ENCODE data around the gene RASL10A. TPM values are rescaled to one million over a fixed set of nuclear protein-coding genes. Genes with fewer than 3 reads are reported as not detected.

The RASL10A gene
- total RNA-seq, 1 experiment from 2014 or later: 4.3 TPM

DNA sequence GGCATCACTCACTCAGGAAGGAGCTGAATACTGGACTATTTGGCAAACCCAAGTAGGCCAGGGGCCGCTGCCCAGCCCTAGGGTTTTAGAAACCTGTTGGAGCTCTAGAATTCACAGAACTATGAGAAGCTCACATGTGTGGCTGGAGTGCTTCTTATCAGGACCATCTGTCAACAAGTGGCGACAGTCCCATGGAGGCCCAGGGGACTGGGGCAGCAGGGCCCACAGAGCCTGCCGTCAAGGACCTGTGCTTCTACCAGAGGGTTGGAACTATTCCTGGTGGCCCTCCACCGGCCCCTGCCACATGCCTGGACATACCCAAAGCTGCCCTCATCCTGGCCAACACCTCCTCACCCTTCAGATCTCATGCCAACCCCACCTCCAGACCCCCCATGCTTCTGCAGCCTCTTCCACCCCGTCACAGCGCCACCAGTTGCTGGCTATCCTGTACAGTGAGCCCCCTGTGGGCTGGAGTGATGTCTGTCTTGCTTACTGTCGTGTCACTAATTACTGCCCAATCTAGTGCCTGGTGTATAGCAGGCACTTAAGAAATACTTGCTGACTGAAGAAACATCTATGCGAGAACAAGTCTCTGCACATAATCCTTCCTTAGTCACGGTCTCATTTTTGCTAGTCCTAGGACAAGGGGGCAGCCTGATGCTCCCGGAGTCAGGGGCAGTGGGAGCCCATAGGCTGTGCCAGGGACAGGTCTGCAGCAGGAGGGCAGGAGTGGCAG is 27.2 kb upstream of the RASL10A start:
- Histone ChIP-seq H3K27me3 (no peaks in the 10 kb centered on the region), H3K4me1 (peaks cover 34% of the 10 kb centered on the region), H3K36me3 (peaks cover 13% of the 10 kb centered on the region; the same call in 1 of the 2 replicates), H3K4me3 (no peak overlapping the region), H3K27ac (peak overlapping the region; percentile 56; the same call in 1 of the 2 replicates), H3K9me3 (replicated peaks) (no peaks in the 10 kb centered on the region)
- DNase-seq: peak in 1 of 2 experiments; percentile 17

- DNase-seq: no peak
- no peak overlapping the region for H3K27ac ChIP-seq
- H3K9me3 ChIP-seq (replicated peaks): no peaks in the 10 kb centered on the region
- H3K36me3 ChIP-seq: peaks cover 9% of the 10 kb centered on the region; the same call in 1 of the 2 replicates
- H3K4me1 ChIP-seq: peaks cover 33% of the 10 kb centered on the region
- no peak overlapping the region for H3K4me3 ChIP-seq
- no peaks in the 10 kb centered on the region for H3K27me3 ChIP-seq
Observed at GRCh38 chr22:29342177-29342576, 26.7 kb upstream of the RASL10A start.

DNA sequence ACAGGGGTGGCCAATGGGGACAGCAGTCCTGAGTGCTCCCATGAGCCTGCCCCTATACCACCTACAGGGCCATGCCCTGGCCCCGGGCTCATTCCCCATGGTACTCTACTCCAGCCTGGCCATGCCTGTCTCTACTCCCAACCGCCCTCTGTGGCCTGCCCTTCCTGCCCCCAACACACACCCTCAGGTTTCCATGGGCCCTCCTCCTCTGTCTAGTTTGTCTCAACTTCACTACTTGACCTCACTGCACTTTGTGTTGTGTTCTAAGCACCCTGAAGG is 26.3 kb upstream of the RASL10A start:
- Histone ChIP-seq H3K27ac (no peak overlapping the region), H3K9me3 (replicated peaks) (no peaks in the 10 kb centered on the region), H3K4me3 (no peak overlapping the region), H3K4me1 (peaks cover 29% of the 10 kb centered on the region), H3K27me3 (no peaks in the 10 kb centered on the region), H3K36me3 (peaks cover 9% of the 10 kb centered on the region; the same call in 1 of the 2 replicates)
- DNase-seq: no peak

DNA sequence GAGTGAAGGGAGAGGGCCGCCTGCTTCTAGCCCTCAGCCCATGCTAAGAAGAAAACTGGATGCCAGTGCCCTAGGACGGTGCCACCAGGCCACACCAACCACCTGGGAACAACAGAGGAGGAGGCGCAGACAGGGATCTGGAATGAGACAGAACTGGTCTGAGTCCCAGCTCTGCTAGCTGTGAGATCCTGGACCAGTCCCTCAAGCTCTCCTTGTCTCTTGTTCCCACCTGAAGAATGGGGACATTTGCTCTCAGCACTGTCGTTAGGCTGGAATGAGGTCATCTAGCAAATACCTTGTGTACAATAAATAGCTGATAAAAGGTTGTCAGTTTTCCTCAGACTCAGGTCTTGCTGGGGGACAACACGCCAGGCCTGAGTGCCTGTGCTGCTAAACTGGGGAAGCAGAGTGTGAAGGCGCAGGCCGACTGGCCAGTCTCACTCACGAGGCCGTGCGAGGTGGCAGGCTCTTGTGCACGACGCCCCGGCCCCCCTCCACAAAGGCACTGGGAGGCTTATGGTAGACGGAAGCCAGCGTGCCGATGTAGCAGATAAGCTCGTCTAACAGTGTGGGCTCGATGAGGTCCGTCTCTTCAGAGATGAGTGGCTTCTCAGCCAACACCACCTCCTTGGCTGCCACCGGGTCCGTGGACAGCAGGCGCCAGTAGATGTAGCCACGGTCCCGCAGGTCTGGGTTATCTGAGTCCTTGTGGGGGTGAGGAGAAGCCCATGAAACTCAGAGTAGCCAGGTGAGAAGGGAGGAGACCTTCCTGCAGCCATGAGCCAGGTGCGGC is 25.8 kb upstream of the RASL10A start:
- Histone ChIP-seq H3K36me3 (peaks cover 9% of the 10 kb centered on the region; the same call in 1 of the 2 replicates), H3K27me3 (no peaks in the 10 kb centered on the region), H3K4me3 (no peak overlapping the region), H3K9me3 (replicated peaks) (no peaks in the 10 kb centered on the region), H3K4me1 (peaks cover 25% of the 10 kb centered on the region), H3K27ac (no peak overlapping the region)
- DNase-seq: no peak

DNA sequence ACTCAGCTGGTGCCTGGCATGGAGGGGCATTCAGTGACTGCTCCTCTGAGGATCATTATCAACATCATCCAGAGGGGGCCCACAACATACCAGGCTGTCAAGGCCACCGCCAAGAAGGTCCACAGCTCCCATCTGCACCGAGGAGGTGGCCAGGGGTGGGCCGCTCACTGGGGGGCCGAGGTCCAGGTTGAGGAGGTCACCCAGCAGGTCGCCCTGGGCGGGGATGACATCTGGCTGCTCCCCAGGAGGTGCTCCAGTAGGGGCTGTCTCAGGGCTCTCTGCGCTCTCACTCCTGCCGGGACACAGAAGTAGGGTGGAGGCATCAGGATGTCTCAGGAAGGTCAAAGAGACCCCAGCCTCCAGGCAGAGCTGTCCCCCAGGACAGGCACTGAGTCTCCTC is 25.1 kb upstream of the RASL10A start:
- H3K27me3 ChIP-seq: no peaks in the 10 kb centered on the region

GRCh38 chr22:29339381-29340235 is 24.1 kb upstream of the RASL10A start:
- peaks cover 9% of the 10 kb centered on the region; the same call in 1 of the 2 replicates for H3K36me3 ChIP-seq
- DNase-seq: no peak
- no peak overlapping the region for H3K4me3 ChIP-seq
- no peak overlapping the region for H3K27ac ChIP-seq
- H3K9me3 ChIP-seq (replicated peaks): no peaks in the 10 kb centered on the region
- peaks cover 20% of the 10 kb centered on the region for H3K4me1 ChIP-seq
- H3K27me3 ChIP-seq: no peaks in the 10 kb centered on the region

More for the DNA sequence above, 25.1 kb upstream of the RASL10A start:
- Histone ChIP-seq H3K4me1 (peaks cover 23% of the 10 kb centered on the region), H3K27ac (no peak overlapping the region), H3K36me3 (peaks cover 9% of the 10 kb centered on the region; the same call in 1 of the 2 replicates), H3K4me3 (no peak overlapping the region), H3K9me3 (replicated peaks) (no peaks in the 10 kb centered on the region)
- no peak for DNase-seq

GRCh38 chr22:29338398-29338797 is 22.9 kb upstream of the RASL10A start:
- Histone ChIP-seq H3K36me3 (peaks cover 9% of the 10 kb centered on the region; the same call in 1 of the 2 replicates), H3K4me3 (no peak overlapping the region), H3K4me1 (peaks cover 11% of the 10 kb centered on the region), H3K27ac (no peak overlapping the region), H3K9me3 (replicated peaks) (no peaks in the 10 kb centered on the region), H3K27me3 (no peaks in the 10 kb centered on the region)
- DNase-seq: no peak

GRCh38 chr22:29337631-29338284 is 22.3 kb upstream of the RASL10A start:
- peaks cover 9% of the 10 kb centered on the region; the same call in 1 of the 2 replicates for H3K36me3 ChIP-seq

GRCh38 chr22:29336751-29337490 is 21.4 kb upstream of the RASL10A start:
- no peaks in the 10 kb centered on the region for H3K27me3 ChIP-seq
- H3K9me3 ChIP-seq (replicated peaks): no peaks in the 10 kb centered on the region
- peaks cover 8% of the 10 kb centered on the region; the same call in 1 of the 2 replicates for H3K36me3 ChIP-seq
- H3K27ac ChIP-seq: no peak overlapping the region
- no peak for DNase-seq
- H3K4me3 ChIP-seq: no peak overlapping the region
- H3K4me1 ChIP-seq: no peaks in the 10 kb centered on the region

More at GRCh38 chr22:29337631-29338284, 22.3 kb upstream of the RASL10A start:
- no peak overlapping the region for H3K27ac ChIP-seq
- no peak for DNase-seq
- no peaks in the 10 kb centered on the region for H3K9me3 ChIP-seq (replicated peaks)
- peaks cover 5% of the 10 kb centered on the region for H3K4me1 ChIP-seq
- no peak overlapping the region for H3K4me3 ChIP-seq
- no peaks in the 10 kb centered on the region for H3K27me3 ChIP-seq

GRCh38 chr22:29335656-29336055 is 20.2 kb upstream of the RASL10A start:
- Histone ChIP-seq H3K9me3 (replicated peaks) (no peaks in the 10 kb centered on the region), H3K36me3 (peaks cover 4% of the 10 kb centered on the region; the same call in 1 of the 2 replicates), H3K27me3 (no peaks in the 10 kb centered on the region), H3K4me3 (no peak overlapping the region), H3K27ac (no peak overlapping the region), H3K4me1 (no peaks in the 10 kb centered on the region)
- no peak for DNase-seq

DNA sequence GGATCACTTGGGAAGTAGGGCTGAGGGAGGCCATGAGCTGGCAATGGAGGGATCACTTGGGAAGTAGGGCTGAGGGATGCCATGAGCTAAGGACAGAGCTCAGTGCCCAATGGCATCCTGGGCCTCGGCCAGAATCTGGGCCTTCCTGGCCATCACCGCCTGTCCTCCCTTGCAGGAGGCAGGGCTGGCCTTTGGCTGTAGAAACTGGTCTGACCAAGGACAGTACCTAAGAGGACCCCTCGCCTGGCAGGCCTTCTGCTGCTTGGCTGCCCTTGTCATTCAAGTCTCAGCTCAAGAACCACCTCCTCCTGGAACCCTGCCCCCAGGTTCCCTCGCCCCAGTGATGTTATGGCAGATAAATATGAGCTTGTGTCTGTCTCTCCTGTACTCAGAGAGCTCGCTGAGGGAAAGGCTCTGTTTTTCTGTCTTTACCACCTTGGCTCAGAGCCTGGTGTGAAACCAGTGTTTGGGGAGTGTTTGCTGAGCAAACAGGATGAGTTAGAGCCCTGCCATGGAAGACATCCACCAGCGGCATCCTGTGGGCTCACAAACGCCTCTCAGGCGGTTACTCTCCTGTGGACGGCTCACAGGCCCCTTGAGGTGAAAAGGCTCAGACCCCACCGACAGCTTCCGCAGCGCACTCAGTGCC is 19.3 kb upstream of the RASL10A start:
- peaks cover 3% of the 10 kb centered on the region; the same call in 1 of the 2 replicates for H3K36me3 ChIP-seq
- H3K4me3 ChIP-seq: no peak overlapping the region
- H3K4me1 ChIP-seq: no peaks in the 10 kb centered on the region
- DNase-seq: no peak
- H3K27me3 ChIP-seq: no peaks in the 10 kb centered on the region
- H3K27ac ChIP-seq: no peak overlapping the region
- no peaks in the 10 kb centered on the region for H3K9me3 ChIP-seq (replicated peaks)

GRCh38 chr22:29334148-29334547 is 18.7 kb upstream of the RASL10A start:
- Histone ChIP-seq H3K9me3 (replicated peaks) (no peaks in the 10 kb centered on the region), H3K4me1 (peaks cover 3% of the 10 kb centered on the region; the same call in 1 of the 2 replicates), H3K36me3 (peaks cover 3% of the 10 kb centered on the region; the same call in 1 of the 2 replicates), H3K27ac (no peak overlapping the region), H3K4me3 (no peak overlapping the region), H3K27me3 (no peaks in the 10 kb centered on the region)
- DNase-seq: no peak

- no peaks in the 10 kb centered on the region for H3K9me3 ChIP-seq (replicated peaks)
- H3K4me3 ChIP-seq: no peak overlapping the region
- H3K27ac ChIP-seq: no peak overlapping the region
- H3K36me3 ChIP-seq: no peaks in the 10 kb centered on the region
- no peak for DNase-seq
- H3K4me1 ChIP-seq: peaks cover 10% of the 10 kb centered on the region
- H3K27me3 ChIP-seq: no peaks in the 10 kb centered on the region
Observed at GRCh38 chr22:29332886-29333496, 17.5 kb upstream of the RASL10A start.

Data from SJCRH30 (cell line).